DOHH2 (cell line): ENCODE measurements around the gene IPCEF1.

Source experiments
- H3F3A ChIP-seq: fragments of 200-600 bp; sonication (generic), shearing (Covaris generic); 2 replicates; pipeline ENCODE4 v1.6.0; 2016; ENCODE audit warnings: antibody characterized with exemption, mild to moderate bottlenecking; ENCODE audit not compliant: control insufficient read depth, insufficient read depth
- H3K27ac ChIP-seq: fragments of 200-600 bp; sonication (generic); 2 replicates; pipeline ENCODE4 v1.5.1; 2014; ENCODE audit warnings: low read depth, mild to moderate bottlenecking, low read length, moderate library complexity
- H3K27me3 ChIP-seq: fragments of 200-600 bp; sonication (generic); 2 replicates; pipeline ENCODE4 v1.6.1; 2014; ENCODE audit warnings: mild to moderate bottlenecking, low read length, mixed read lengths; ENCODE audit not compliant: control insufficient read depth
- H3K36me3 ChIP-seq: fragments of 200-600 bp; sonication (generic); 2 replicates; pipeline ENCODE4 v1.6.1; 2014; ENCODE audit warnings: mild to moderate bottlenecking, low read length, moderate library complexity, mixed read lengths; ENCODE audit not compliant: control insufficient read depth
- H3K4me1 ChIP-seq: fragments of 200-600 bp; sonication (generic); 2 replicates; pipeline ENCODE4 v1.6.1; 2014; ENCODE audit warnings: mild to moderate bottlenecking, low read length, mixed read lengths; ENCODE audit not compliant: control insufficient read depth
- H3K4me2 ChIP-seq: fragments of 200-600 bp; sonication (generic); 2 replicates; pipeline ENCODE4 v1.6.0; 2014; ENCODE audit warnings: mild to moderate bottlenecking, low read length, moderate library complexity
- H3K4me3 ChIP-seq: fragments of 200-600 bp; sonication (generic); 2 replicates; pipeline ENCODE4 v1.5.1; 2014; ENCODE audit warnings: mild to moderate bottlenecking, low read length, mixed read lengths
- H3K79me2 ChIP-seq: fragments of 200-600 bp; sonication (generic); 2 replicates; pipeline ENCODE4 v1.6.1; 2014; ENCODE audit warnings: mild to moderate bottlenecking, low read length, mixed read lengths; ENCODE audit not compliant: control insufficient read depth
- H3K9me2 ChIP-seq: fragments of 200-600 bp; sonication (generic); replicated peaks from 2 replicates; pipeline ENCODE4 v1.6.1; 2014; ENCODE audit warnings: mild to moderate bottlenecking, low read length, mixed read lengths; ENCODE audit not compliant: control insufficient read depth
- H3K9me3 ChIP-seq: fragments of 200-600 bp; sonication (generic); 2 replicates; pipeline ENCODE4 v1.6.1; 2014; ENCODE audit warnings: antibody characterized with exemption, low read length, mixed read lengths; ENCODE audit not compliant: control insufficient read depth, insufficient read depth
- H4K20me1 ChIP-seq: fragments of 200-600 bp; sonication (generic); 2 replicates; pipeline ENCODE4 v1.6.0; 2014; ENCODE audit warnings: low read depth, mild to moderate bottlenecking, antibody characterized with exemption, low read length, moderate library complexity; ENCODE audit not compliant: control insufficient read depth, insufficient read depth
- CTCF ChIP-seq: fragments of 200-600 bp; sonication (generic); IDR thresholded peaks from one replicate; pipeline ENCODE4 v1.5.1; 2014; ENCODE audit warnings: antibody characterized with exemption, mild to moderate bottlenecking, low read depth, low read length; ENCODE audit not compliant: poor library complexity, severe bottlenecking
- EZH2phosphoT487 ChIP-seq: fragments of 200-600 bp; sonication (generic); IDR thresholded peaks from 2 replicates; pipeline ENCODE4 v1.6.1; 2017; ENCODE audit warnings: borderline replicate concordance, mild to moderate bottlenecking, antibody characterized with exemption, low read length, moderate library complexity, mixed read lengths

Gene IPCEF1

GRCh38 chr6:154134471-154135147 is 222.0 kb downstream of the IPCEF1 start:
- H3K27me3 ChIP-seq: no peaks in the 10 kb centered on the region
- H3K36me3 ChIP-seq: no peaks in the 10 kb centered on the region
- no peaks in the 10 kb centered on the region for H3K79me2 ChIP-seq
- no peaks in the 10 kb centered on the region for H3K9me2 ChIP-seq
- TF ChIP-seq EZH2phosphoT487 (no peak), CTCF (no peak)
- H3K4me1 ChIP-seq: no peaks in the 10 kb centered on the region
- no peaks in the 10 kb centered on the region for H3K9me3 ChIP-seq
- no peaks in the 10 kb centered on the region for H3F3A ChIP-seq
- no peaks in the 10 kb centered on the region for H4K20me1 ChIP-seq
- H3K4me2 ChIP-seq: no peak overlapping the region
- no peak overlapping the region for H3K27ac ChIP-seq
- H3K4me3 ChIP-seq: no peak overlapping the region

GRCh38 chr6:154127657-154128056 is 228.9 kb downstream of the IPCEF1 start:
- no peaks in the 10 kb centered on the region for H3K79me2 ChIP-seq

GRCh38 chr6:154125421-154125820 is 231.2 kb downstream of the IPCEF1 start:
- Histone ChIP-seq H3K79me2 (no peaks in the 10 kb centered on the region), H3K36me3 (no peaks in the 10 kb centered on the region), H3K27me3 (no peaks in the 10 kb centered on the region), H3K27ac (no peak overlapping the region), H3K4me1 (no peaks in the 10 kb centered on the region), H3F3A (no peaks in the 10 kb centered on the region), H3K9me2 (no peaks in the 10 kb centered on the region), H3K4me2 (no peak overlapping the region), H4K20me1 (no peaks in the 10 kb centered on the region), H3K9me3 (no peaks in the 10 kb centered on the region), H3K4me3 (no peak overlapping the region)
- no peak for TF ChIP-seq EZH2phosphoT487
- TF ChIP-seq CTCF: no peak

More at GRCh38 chr6:154127657-154128056, 228.9 kb downstream of the IPCEF1 start:
- no peaks in the 10 kb centered on the region for H3K9me3 ChIP-seq
- TF ChIP-seq CTCF (no peak), EZH2phosphoT487 (no peak)
- H3K4me3 ChIP-seq: no peak overlapping the region
- H3K27me3 ChIP-seq: no peaks in the 10 kb centered on the region
- H3F3A ChIP-seq: no peaks in the 10 kb centered on the region
- H3K4me1 ChIP-seq: no peaks in the 10 kb centered on the region
- H3K9me2 ChIP-seq: no peaks in the 10 kb centered on the region
- H3K27ac ChIP-seq: no peak overlapping the region
- H3K36me3 ChIP-seq: no peaks in the 10 kb centered on the region
- no peak overlapping the region for H3K4me2 ChIP-seq
- H4K20me1 ChIP-seq: no peaks in the 10 kb centered on the region
